OCI-LY7 (cell line): ENCODE measurements around the gene COPS9. TPM values are rescaled to one million over a fixed set of nuclear protein-coding genes. Genes with fewer than 3 reads are reported as not detected.

Source experiments
- BruUV-seq: library from RNA; stranded (reverse); fragments of 400-500 nt; replicated peaks from 2 replicates; lab custom pipeline; 2021; lab: Mats Ljungman, UMichigan
- CTCF ChIA-PET: fragments of 300-600 bp; sonication (Branson Sonifier 250); formaldehyde crosslinking; loops from one replicate; lab custom pipeline; 2022; ENCODE audit warnings: antibody characterized with exemption; ENCODE audit not compliant: unreplicated experiment; lab: Charles Lee
- POLR2A ChIA-PET: fragments of 300-600 bp; sonication (Branson Sonifier 250); formaldehyde crosslinking; loops from one replicate; lab custom pipeline; 2022; ENCODE audit warnings: antibody characterized with exemption; lab: Charles Lee
- DNase-seq: peaks from one replicate; pipeline ENCODE4 v3.0.0-alpha.2; 2015; ENCODE audit warnings: low spot score
- H2AFZ ChIP-seq: fragments of 200-600 bp; sonication (generic), shearing (Covaris generic); 2 replicates; pipeline ENCODE4 v1.6.1; 2014; ENCODE audit warnings: mild to moderate bottlenecking, antibody characterized with exemption, low read length, moderate library complexity
- H3K27ac ChIP-seq: fragments of 200-600 bp; sonication (generic); 2 replicates; pipeline ENCODE4 v1.5.1; 2014; ENCODE audit warnings: mixed run types, low read depth, mild to moderate bottlenecking, moderate library complexity, low read length, inconsistent platforms; ENCODE audit not compliant: poor library complexity, severe bottlenecking
- H3K36me3 ChIP-seq: fragments of 200-600 bp; sonication (generic); 2 replicates; pipeline ENCODE4 v1.6.1; 2014; ENCODE audit warnings: mild to moderate bottlenecking, antibody characterized with exemption, low read length, moderate library complexity, mixed read lengths; ENCODE audit not compliant: insufficient read depth
- H3K4me1 ChIP-seq: fragments of 200-600 bp; sonication (generic); 2 replicates; pipeline ENCODE4 v1.5.1; 2014; ENCODE audit warnings: mild to moderate bottlenecking, low read length; ENCODE audit not compliant: insufficient read depth, poor library complexity, severe bottlenecking
- H3K4me2 ChIP-seq: fragments of 200-600 bp; sonication (generic); 2 replicates; pipeline ENCODE4 v1.6.1; 2014; ENCODE audit warnings: mild to moderate bottlenecking, low read length
- H3K4me3 ChIP-seq: fragments of 200-600 bp; sonication (generic); 2 replicates; pipeline ENCODE4 v1.5.1; 2014; ENCODE audit warnings: mild to moderate bottlenecking, low read depth, low read length; ENCODE audit not compliant: poor library complexity, severe bottlenecking
- H3K79me2 ChIP-seq: fragments of 200-600 bp; sonication (generic); 2 replicates; pipeline ENCODE4 v1.6.1; 2016; ENCODE audit warnings: low read depth, mild to moderate bottlenecking, low read length, moderate library complexity, mixed read lengths; ENCODE audit not compliant: insufficient read depth
- H3K9me2 ChIP-seq: fragments of 200-600 bp; sonication (generic); 2 replicates; pipeline ENCODE4 v1.6.1; 2016; ENCODE audit warnings: mild to moderate bottlenecking, low read length, mixed read lengths; ENCODE audit not compliant: insufficient read depth
- H3K9me3 ChIP-seq: fragments of 200-600 bp; sonication (generic); 2 replicates; pipeline ENCODE4 v1.6.1; 2014; ENCODE audit warnings: mild to moderate bottlenecking, mixed run types, low read length, mixed read lengths
- H4K20me1 ChIP-seq: fragments of 200-600 bp; sonication (generic); 2 replicates; pipeline ENCODE4 v1.6.1; 2014; ENCODE audit warnings: mild to moderate bottlenecking, antibody characterized with exemption, low read length, moderate library complexity, mixed read lengths; ENCODE audit not compliant: insufficient read depth
- EZH2phosphoT487 ChIP-seq: fragments of 200-600 bp; sonication (generic); IDR thresholded peaks from 2 replicates; pipeline ENCODE4 v1.6.1; 2018; ENCODE audit warnings: low read depth, borderline replicate concordance, mild to moderate bottlenecking, mixed run types, antibody characterized with exemption, low read length, moderate library complexity, mixed read lengths
- intact Hi-C: fragments of 100-400 bp; cut with micrococcal nuclease; formaldehyde crosslinking; loops from one replicate; pipeline ENCODE4 v1.10.0; 2022; ENCODE audit not compliant: unreplicated experiment
- total RNA-seq, 2 experiments: library from RNA; depleted of rRNA in 1 of 2; stranded (reverse); fragments of >200 nt in 1 of 2; shearing (Covaris generic) in 1 of 2; gene quantifications; 2 replicates each; pipeline ENCODE4 v1.2.3, GENCODE V29; 2014 to 2022
- TF ChIP-seq, protein P1 (sequence below): fragments of 200-600 bp; sonication (generic); conservative IDR thresholded peaks from 2 replicates; pipeline ENCODE4 v1.5.1; 2014; ENCODE audit warnings: mild to moderate bottlenecking, antibody characterized with exemption, low read length, moderate library complexity, mixed read lengths

COPS9 gene
- total RNA-seq, 2 experiments from 2014 or later = 106 to 159 TPM

DNA sequence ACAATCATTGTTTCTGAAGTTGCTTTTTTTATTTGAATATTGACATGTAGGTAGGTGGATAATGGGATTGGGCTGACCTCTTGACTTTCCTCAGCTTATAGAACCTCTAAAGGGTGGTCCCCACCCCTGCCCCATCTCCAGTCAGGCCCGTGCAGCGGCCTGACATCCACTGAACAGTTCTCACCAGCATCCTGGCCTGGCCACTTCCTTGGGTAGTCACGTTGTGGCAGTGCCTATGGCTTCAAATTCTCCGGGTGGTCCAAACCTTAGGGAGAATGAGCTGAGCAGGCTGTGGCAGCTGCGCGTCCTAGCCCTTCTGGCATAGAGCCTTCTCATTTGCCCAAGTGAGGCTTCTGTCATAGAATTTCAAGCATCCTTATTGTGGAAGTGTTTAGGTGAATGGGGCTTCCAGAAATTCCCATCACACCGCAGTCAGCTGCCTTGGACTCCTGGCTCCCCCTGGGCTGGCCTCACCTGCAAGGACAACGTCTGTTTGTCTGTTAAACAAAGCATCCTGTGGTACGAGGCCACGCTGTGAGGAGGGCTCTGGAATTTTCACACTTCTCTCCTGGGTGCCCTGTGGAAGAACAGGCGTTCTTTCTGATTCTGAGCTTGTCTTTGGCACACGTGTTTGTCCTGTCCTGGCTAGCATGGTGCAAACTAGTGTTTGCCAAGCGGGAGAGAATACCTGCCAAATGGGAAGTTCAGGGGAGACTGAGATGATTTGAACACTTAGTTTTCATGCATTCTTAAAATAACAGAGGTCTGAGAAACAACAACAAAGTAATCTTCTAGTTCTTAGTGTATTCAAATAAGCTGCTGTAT lies 36.2 kb upstream of the COPS9 start:
- Histone ChIP-seq H3K9me2 (no peaks in the 10 kb centered on the region), H3K27ac (no peak overlapping the region), H3K79me2 (no peaks in the 10 kb centered on the region), H3K9me3 (no peaks in the 10 kb centered on the region), H3K4me2 (no peak overlapping the region), H2AFZ (no peak overlapping the region), H3K36me3 (no peaks in the 10 kb centered on the region), H3K4me3 (no peak overlapping the region), H3K4me1 (no peaks in the 10 kb centered on the region), H4K20me1 (no peaks in the 10 kb centered on the region)
- TF ChIP-seq, protein P1, sequence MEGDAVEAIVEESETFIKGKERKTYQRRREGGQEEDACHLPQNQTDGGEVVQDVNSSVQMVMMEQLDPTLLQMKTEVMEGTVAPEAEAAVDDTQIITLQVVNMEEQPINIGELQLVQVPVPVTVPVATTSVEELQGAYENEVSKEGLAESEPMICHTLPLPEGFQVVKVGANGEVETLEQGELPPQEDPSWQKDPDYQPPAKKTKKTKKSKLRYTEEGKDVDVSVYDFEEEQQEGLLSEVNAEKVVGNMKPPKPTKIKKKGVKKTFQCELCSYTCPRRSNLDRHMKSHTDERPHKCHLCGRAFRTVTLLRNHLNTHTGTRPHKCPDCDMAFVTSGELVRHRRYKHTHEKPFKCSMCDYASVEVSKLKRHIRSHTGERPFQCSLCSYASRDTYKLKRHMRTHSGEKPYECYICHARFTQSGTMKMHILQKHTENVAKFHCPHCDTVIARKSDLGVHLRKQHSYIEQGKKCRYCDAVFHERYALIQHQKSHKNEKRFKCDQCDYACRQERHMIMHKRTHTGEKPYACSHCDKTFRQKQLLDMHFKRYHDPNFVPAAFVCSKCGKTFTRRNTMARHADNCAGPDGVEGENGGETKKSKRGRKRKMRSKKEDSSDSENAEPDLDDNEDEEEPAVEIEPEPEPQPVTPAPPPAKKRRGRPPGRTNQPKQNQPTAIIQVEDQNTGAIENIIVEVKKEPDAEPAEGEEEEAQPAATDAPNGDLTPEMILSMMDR = no peak
- TF ChIP-seq EZH2phosphoT487 = no peak
- ChIA-PET POLR2A (no interaction called here), CTCF (no interaction called here)
- intact Hi-C loops = no loop called here
- DNase-seq = no peak
- no TSS peak for BruUV-seq

DNA sequence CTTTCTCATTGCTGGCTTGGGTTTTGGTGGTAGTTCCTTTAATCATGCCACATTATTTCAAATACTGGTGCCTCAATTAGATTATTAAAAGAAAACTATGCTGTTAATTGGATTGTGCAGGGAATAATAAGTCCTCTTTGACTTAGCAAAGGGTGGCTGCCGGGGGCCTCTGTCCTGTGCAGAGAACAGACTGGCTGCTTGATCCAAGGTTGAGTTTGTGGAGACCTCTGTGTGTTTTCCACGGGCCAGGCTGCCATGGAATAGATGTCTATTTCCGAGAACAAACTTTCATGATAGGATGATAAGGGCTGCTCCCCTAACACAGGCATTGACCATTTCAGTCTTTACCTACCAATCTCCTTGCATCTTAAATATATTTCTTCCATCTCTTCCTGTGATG lies 34.8 kb upstream of the COPS9 start:
- no TSS peak for BruUV-seq
- Histone ChIP-seq H3K9me3 (no peaks in the 10 kb centered on the region), H3K4me3 (no peak overlapping the region), H3K4me1 (no peaks in the 10 kb centered on the region), H2AFZ (no peak overlapping the region), H3K27ac (no peak overlapping the region), H3K4me2 (no peak overlapping the region), H3K36me3 (no peaks in the 10 kb centered on the region), H3K9me2 (no peaks in the 10 kb centered on the region), H4K20me1 (no peaks in the 10 kb centered on the region), H3K79me2 (no peaks in the 10 kb centered on the region)
- intact Hi-C loops = no loop called here
- no peak for DNase-seq
- POLR2A ChIA-PET = no interaction called here
- CTCF ChIA-PET = no interaction called here
- TF ChIP-seq, protein P1 = no peak
- TF ChIP-seq EZH2phosphoT487 = no peak

DNA sequence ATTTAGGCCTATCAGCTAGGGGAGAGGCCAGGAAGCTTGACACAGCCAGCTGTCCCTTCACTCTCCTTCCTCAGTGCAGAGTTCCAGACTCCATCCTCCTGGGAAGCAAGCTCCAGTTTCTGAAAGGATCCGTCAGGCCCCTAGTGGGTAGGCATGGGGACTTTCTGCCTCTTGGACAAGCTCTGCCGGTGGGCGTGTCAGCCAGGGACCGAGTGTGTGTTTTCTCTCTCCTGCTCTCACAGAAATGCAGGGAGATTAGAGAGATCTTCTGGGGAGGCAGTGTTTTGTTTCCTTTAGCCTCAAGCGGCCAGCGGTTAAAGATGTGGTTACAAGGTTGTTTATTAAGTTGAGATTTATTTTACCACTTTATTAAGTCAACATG lies 34.2 kb upstream of the COPS9 start:
- H3K4me2 ChIP-seq = no peak overlapping the region
- H3K4me1 ChIP-seq = no peaks in the 10 kb centered on the region
- ChIA-PET CTCF (no interaction called here), POLR2A (interaction anchor here (0.6 kb wide), 1 partner anchor 543 kb away, joined by 4 read pairs; no protein-coding TSS in a partner anchor)
- H2AFZ ChIP-seq = no peak overlapping the region
- no peaks in the 10 kb centered on the region for H3K9me2 ChIP-seq
- no TSS peak for BruUV-seq
- no peak for TF ChIP-seq EZH2phosphoT487
- TF ChIP-seq, protein P1 = no peak
- H3K9me3 ChIP-seq = no peaks in the 10 kb centered on the region
- no peaks in the 10 kb centered on the region for H4K20me1 ChIP-seq
- H3K27ac ChIP-seq = no peak overlapping the region
- no peaks in the 10 kb centered on the region for H3K79me2 ChIP-seq
- no peak for DNase-seq
- H3K4me3 ChIP-seq = no peak overlapping the region
- H3K36me3 ChIP-seq = no peaks in the 10 kb centered on the region
- intact Hi-C loops = no loop called here
